HTR-8/SVneo (cell line): ENCODE measurements around the gene MYL12A.
"Not testable (repeated sequence)": the region's sequence is repeated elsewhere in the genome, so short reads cannot be mapped to it uniquely, and the experiment has no call there.

ENCODE experiments used
- DNase-seq: peaks from one replicate; pipeline ENCODE4 v3.0.0; 2011; ENCODE audit warnings: low spot score, mixed read lengths; ENCODE audit not compliant: insufficient read length
- FAIRE-seq: peaks from 2 replicates; lab custom pipeline; 2011; peaks lifted over from hg19 to GRCh38; lab: Jason Lieb, UNC

MYL12A gene

DNA sequence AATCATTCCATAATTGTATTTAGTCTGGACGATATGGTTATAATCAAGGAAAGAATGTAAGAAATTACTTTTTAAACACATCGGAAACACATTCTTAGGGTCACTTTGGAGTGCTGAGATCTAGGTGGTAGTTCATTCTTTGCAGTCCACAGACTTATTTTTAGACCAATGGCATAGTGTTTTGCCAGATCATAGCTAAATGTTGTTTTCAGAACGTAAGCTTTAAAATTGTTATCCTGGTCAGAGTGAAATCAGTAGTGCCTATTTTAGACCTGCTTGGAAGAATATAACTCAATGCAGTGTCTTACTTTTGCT, 4.3 kb downstream of the MYL12A start:
- FAIRE-seq (no peak), DNase-seq (no peak)

DNA sequence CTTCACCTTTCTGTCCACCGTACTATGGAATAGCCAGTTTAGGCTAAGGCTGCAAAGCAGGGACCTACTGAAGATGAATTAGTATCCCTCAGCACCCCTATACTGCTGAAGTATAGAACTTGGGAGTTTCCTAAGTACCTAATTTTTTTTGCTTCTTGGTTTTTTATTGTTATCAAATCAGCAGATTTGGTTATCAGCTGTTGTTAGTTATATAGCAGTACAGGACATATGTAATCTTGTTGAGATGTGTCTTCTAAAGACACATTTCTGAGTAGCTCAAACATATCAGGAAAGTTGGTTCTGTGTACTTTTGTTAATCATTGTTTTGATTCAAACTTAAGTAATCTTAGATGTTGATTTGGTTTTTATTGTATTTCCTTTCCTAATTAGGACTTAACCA, 5.2 kb downstream of the MYL12A start:
- FAIRE-seq, result no peak
- DNase-seq, result no peak

DNA sequence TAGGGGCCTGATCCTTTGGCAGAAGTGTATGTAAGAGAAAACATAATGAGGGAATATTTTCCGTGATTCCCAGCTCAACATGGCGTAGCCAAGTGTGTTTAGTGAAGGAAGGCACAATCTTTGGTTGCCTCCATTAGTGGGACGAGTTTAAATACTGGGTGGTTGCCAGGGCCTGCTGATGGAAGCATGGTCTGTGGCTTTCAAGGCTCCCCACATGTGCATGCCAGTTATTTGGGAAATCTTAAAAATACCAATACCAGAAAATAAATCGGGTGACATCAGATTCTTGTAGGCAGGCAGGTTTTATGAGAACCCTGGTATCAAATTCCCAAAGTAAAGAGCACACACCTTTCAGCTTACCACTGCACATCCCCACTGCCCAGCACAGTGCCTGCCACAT, 7.1 kb downstream of the MYL12A start:
- DNase-seq (no peak), FAIRE-seq (no peak)

DNA sequence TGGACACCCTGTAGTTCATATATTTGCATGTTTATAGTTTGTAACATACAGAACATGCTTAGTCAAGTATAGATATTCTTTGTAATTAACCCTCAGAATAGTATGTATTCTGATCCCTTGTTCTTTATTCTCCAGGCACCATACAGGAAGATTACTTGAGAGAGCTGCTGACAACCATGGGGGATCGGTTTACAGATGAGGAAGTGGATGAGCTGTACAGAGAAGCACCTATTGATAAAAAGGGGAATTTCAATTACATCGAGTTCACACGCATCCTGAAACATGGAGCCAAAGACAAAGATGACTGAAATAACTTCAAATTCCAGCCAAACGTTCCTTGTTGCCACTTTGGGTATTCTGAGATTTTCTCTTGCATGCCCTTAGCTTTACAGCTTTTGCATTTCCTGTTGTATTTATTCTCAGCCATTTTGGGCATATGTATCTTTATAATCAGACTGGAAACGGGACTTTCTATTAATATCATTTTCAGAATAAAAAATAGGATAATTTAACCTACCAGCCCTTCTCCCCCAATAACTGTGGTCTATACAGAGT, 8.1 kb downstream of the MYL12A start:
- FAIRE-seq, result no peak

DNA sequence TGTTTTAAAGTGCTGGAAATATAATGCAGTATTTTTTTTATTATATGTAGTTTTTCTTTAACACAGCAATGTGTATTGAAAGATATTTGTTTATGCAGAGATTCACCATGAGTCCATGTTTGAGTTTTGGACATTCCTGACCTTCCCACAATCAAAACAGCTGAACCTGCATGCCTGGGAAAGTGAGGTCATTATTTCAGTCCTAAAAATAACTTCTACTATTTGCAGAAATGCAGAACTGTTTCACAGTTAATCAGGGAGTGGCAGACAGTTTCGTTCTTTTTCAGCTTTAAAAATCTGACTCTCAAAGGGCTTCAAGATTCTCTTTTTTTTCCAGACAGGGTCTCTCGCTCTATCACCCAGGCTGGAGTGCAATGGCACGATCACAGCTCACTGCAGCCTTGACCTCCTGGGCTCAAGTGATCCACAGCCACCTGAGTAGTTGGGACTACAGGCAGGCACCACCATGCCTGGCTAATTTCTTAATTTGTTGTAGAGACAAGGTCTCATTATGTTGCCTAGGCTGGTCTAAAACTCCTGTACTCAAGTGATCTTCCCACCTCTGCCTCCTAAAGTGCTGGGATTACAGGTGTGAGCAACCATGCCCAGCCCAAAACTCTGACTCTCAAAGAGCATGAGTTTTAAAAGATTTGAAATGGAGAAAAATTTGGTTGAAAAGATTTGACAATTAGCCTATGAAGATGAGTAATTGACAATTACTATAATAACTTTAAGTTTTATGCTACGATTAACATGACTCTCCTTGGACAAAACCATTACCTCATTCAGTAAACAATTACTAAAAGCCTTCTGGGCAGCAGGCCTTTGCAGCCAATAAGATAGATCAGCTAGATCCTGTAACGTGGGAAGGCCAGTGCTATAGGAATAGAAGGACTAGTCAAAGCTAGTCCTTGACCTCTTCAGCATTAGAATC, 9.4 kb downstream of the MYL12A start:
- DNase-seq, result no peak
- FAIRE-seq, result no peak

More for the DNA sequence above, 8.1 kb downstream of the MYL12A start:
- DNase-seq, result no peak

DNA sequence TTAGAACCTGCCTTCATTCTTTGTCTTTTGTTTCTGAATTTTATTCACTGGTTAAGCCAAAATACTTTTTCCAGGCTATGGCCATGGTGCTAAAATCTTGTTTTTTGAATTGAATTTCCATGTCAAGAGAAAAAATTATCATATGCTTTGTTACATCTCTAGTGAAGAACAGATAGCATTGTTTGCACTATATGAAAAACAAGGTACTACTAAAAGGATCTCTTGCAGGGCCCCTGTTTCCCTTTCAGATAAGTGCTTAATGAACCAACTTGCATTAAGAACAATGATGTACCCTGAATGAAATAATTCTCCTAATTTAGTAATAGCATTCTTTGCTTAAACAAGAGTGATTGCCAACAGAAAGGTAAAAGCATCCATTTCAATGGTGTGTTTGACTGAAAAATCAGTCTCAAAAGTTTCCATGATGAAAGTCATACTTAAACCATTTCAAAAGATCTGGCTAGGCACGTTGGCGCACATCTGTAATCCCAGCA, 10.1 kb downstream of the MYL12A start:
- no peak for DNase-seq

DNA sequence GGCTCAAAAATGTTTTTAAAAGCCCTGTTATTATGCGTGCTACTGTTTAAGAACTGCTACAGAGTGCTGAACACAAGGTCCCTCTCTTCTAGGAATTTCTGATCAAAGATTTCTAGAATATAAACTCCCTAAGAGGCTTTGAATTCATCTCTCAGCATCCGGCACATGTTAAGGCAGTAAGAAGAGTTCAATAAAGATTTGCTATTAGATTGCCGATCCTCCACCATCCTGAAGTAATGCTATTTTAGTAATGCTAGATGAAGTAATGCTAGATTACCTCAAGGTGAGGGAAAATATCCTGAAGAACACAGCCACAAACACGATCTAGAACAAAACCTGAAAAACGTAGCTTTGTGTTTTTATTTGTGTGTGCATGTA, 13.4 kb downstream of the MYL12A start:
- no peak for FAIRE-seq
- DNase-seq, result no peak

More for the DNA sequence above, 10.1 kb downstream of the MYL12A start:
- FAIRE-seq, result no peak

DNA sequence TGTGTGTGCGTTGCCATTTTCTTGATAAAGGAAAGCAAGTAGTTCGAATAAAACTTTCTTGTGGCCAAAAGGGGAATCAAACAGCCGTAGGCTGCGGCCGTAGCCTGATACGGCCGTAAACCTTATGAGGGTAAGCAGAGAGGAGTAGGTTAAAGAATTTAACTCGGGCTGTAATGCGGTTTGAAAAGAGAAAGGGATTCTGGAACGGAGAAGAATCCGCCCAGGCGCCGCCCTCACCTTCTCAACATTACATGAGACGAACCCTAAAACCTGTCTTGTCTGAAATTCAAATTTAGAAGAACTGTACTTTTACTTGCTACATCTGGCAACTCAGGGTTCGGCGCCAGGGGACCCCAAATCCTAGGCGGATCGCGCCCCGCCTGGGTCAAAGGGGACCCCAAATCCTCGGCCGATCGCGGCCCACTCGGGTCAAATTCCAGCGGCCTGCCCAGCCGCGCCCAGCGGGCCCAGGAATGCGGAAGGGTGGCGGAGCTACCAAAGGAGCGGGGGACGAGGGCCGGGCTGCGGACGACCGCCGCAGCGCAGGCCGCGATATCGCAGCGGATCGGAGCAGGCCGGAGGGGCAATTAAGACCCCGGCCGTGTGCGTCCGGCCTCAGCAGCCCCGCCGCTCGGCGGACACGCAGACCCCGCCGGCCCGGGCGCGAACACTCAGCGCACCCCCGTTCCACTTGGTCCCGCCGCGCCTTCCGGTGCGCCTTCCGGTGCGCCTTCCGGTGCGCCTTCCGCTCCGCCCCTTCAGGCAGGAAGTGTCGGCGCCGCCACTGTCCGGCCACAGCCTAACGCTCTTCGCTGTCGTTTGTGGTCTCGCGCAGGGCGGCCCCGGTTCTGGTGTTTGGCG, 14.0 kb downstream of the MYL12A start, which contains the start of gene MYL12B:
Gene MYL12B, plus strand, starts transcription at position 761 of the 861 bp plus-strand sequence. CDS start 10,766 bp downstream, outside the sequence.
- no peak for FAIRE-seq
- peak; percentile 58 for DNase-seq

DNA sequence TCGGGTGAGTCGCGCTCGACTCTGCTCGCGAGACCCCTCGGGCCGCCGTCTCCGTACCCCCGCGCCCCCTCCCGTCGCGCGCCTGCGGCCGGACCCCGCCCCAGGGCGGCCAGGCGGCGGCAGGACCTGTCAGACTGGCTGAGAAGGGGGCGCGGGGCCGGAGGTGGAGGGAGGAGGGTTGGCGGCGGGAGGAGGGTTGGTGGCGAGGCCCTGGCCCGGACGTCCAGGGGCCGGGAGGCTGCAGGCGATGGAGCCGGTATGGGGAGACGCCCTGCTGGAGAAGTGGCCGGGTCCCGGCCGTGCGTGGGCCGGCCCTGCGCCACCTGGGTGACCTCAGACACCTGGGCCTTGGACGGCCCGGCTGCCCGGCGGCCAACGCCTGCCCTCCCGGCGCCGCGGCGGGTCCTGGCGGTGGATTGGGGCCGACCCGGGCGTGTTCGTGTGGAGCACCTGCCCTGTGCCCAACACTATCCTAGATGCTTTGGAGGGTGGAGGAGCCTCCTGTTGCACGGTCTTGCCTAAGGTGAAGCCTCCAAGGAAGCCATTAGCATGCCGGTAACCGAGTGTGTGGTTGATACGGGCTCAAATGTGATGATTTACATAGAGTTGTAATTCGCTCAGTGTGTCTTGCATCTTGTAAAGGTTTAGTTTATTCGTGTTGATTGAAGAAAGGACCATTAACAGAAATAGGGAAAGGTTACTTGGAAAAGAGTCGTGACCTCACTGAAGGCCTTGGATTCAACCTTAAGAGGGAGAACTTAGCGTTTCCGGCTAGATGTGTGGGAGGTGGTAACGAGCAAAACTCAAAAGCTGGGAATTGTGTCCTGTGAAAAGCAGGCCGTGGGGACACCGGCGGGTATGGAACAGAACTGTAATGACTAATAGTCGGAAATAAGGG, 14.9 kb downstream of the MYL12A start:
- FAIRE-seq, result no peak
- DNase-seq, result no peak

DNA sequence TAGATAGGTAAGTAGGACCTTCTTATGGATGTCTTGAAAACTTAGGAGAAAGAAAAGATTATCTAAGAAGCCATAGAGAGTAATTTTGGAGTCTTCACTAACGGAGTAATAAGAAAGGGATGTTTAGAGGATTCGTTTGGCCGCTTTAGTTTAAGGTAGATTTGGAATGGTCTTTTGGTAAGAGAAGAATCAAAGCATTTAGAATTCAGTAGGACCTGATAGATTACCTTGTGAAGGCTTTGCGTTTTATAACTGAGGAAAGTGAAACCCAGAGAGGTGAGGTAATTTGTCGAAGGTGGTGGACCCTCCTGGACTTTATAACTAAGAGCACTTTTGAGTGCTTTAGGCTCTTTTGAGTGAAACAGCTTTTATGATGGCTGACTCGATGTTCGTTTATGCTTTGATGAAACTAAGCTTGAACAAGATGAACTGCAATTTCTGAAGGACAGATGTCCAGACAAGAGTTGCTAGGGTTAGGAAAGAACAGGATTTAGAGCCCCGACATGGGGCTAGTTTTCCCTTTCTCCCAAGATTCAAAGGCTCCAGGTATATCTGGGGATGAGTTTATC, 15.6 kb downstream of the MYL12A start:
- FAIRE-seq (no peak), DNase-seq (no peak)

DNA sequence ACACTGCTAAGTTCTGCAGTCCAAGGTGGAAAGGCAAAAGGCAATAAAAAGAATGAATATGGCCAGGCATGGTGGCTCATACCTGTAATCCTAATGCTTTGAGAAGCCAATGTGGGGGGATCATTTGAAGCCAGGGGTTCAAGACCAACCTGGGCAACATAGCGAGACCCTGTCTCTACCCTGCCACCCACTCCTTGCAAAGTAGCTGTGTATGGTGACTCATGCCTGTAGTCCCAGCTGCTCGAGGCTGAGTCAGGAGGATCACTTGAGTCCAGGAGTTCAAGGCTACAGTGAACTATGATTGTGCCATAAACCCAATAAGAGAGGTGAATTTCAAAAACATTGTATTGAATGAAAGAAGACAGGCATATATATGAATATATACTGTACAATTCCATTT, 16.8 kb downstream of the MYL12A start:
- FAIRE-seq, result no peak

DNA sequence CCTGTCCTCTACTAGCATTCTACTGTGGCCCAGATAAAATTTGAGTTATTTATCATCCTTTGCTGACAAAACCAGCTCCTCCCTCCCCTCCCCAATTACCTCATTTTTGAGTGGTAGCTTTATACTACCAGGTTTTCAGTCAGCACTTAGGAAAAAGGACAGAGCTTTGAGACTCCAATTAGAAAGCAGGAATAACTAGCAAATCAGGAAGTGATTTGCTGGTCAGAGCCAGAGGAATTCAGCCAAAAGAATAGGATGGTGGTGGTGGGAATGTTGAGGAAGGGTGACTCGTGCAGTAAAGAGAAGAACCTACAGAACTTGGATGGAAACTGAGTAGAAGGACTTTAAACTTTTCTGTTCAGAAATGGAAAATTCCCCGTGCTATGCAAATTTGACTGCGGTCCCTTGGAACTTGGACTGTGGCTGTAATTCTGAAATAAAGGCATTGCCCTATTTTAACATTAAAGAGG, 18.0 kb downstream of the MYL12A start:
- DNase-seq, result no peak
- FAIRE-seq, result no peak

More for the DNA sequence above, 16.8 kb downstream of the MYL12A start:
- DNase-seq, result no peak

DNA sequence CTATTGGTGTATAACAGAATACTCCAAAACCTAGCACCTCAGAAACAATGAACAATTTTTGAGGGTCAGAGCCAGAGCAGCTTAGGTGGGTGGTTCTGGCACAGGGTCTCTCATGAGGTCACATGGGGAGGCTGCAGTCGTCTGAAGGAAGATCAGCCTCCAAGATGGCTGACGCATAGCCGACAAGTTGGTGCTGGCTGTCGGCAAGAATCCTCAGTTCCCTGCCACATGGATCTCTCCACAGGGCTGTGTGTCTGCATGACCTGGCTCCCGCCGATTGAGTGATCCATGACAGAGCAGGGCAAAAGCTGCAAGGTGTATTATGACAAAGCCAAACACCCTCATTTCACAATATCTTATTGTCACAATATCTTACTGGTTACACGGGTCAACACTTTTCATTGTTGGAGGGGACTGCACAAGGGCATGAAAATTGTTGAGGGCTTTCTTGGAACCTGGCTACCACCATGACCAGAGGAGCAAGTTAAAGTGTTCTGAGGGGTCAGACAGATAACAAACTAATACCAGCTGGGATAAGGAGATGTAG, 18.5 kb downstream of the MYL12A start:
- no peak for DNase-seq
- no peak for FAIRE-seq

DNA sequence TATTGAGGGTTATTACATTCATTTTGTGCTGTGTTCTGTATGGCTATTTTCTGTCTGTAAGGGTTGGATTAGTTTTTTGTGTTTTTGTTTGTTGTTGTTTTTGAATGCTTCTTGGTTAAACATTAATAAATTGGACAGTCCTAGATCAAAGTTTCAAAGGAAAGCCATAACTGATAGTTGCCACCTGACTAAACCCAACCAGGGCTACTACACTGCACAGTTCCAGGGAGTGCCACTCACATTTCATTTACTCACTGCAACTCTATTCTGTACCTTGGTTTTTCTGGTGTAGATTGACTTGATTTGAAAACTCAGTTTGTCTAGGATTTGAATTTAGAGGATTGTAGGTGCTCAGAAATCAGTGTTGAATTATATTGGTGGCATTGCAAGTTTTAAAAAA, 20.7 kb downstream of the MYL12A start:
- no peak for FAIRE-seq
- DNase-seq, result no peak

DNA sequence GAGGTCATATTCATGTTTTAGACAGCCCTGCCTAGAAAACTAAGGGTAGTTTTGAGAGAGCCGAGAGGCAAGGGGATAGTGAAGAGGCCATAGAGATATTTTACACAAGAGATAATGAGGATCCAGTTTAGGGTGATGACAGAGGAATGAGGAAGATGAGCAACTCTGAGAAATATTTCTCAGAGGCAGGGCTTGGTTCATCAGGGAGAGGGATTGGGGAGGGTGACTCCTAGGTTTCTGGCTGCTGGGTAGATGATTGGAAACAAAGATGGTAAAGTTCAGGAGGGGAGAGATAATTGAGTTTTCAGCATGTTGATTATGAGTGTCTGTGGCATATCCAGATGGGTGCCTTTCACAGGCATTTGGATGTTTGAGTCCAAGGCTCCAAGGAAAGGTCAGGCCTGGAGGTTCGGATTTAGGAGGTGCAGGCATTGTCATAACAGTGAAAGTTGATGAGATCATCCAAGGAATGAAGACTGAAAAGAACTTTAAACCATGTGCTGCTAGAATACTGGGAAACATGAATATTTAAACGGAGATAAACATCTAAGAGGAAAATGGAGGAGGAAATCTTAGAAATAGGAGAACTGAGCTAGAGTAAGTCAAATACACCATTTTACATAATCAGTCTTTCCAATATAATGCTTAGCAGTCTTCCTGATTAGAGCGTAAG, 21.8 kb downstream of the MYL12A start:
- FAIRE-seq (no peak), DNase-seq (no peak)

DNA sequence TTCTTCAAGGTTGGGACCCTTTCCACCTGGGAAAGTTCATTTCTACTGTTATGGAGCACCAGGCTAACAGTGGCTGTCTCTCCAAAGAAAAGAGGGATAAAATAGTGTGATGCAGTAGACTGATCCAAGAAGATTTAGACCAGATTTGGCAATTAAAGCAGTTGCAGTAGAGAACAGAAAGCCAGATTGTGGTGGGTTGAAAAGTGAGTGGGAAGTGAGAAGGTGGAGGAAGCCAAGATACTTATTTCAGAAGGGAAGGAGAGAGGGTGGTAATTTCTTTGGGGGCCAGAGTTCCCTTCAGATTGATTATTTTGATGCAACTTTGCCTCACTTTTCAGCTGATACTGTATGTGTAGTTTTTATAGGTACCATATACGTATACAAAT, 22.3 kb downstream of the MYL12A start:
- DNase-seq, result no peak
- FAIRE-seq, result no peak

DNA sequence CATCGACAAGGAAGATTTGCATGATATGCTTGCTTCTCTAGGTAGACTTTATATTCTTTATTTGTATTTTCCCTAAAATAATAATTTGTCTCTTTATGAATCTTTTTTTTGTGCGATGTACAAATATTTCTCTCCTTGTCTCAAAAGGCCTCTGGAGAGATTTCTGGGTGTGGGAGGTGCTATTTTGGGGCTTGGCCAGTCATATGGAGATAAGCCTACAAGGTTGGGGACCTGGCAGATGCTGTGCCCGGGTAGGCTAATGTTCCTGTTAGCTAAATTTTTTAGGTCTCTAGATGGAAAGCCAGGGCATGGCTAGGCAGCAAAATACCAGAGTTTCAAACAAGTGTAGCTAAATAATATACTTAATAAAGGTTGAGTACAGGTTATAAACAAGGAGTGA, 25.4 kb downstream of the MYL12A start:
- FAIRE-seq (no peak), DNase-seq (no peak)

DNA sequence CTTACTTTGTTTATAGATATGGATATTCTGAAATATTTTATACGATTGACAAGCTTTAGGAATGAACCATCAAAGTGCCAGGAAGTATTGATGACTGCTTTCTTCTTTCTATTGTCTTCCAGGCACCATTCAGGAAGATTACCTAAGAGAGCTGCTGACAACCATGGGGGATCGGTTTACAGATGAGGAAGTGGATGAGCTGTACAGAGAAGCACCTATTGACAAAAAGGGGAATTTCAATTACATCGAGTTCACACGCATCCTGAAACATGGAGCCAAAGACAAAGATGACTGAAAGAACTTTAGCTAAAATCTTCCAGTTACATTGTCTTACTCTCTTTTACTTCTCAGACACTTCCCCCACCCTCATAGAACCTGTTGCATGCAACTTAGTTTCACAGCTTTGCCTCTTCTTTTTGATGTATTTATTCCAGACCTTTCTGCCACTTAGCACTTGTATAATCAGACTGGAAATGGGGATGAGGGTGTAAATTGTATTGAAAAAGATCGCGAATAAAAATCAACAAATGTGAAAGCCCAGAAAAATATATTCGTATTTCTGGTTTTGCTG, 30.1 kb downstream of the MYL12A start:
- DNase-seq, FAIRE-seq: not testable (repeated sequence)
